Caco-2 (cell line): ENCODE measurements around the gene TUBAL3. TPM values are rescaled to one million over a fixed set of nuclear protein-coding genes. Genes with fewer than 3 reads are reported as not detected.

Source experiments
- BruUV-seq: library from RNA; stranded (reverse); fragments of 400-500 nt; replicated peaks from 2 replicates; lab custom pipeline; 2021; lab: Mats Ljungman, UMichigan
- CTCF ChIA-PET: fragments of 300-600 bp; sonication (Branson Sonifier 250); formaldehyde crosslinking; loops from one replicate; lab custom pipeline; 2022; ENCODE audit warnings: antibody characterized with exemption; lab: Charles Lee
- POLR2A ChIA-PET: fragments of 300-600 bp; sonication (Branson Sonifier 250); formaldehyde crosslinking; loops from one replicate; lab custom pipeline; 2022; ENCODE audit warnings: antibody characterized with exemption; lab: Charles Lee
- DNase-seq, 2 experiments: peaks; one replicate each; pipeline versions ENCODE4 v3.0.0 to v3.0.0-alpha.2; 2020 to 2022
- H3K27me3 ChIP-seq: replicated peaks from 2 replicates; pipeline ENCODE4 v1.6.0; 2011; ENCODE audit warnings: low read length; ENCODE audit not compliant: control insufficient read depth, insufficient read depth
- H3K36me3 ChIP-seq: 2 replicates; pipeline ENCODE4 v1.5.1; 2011; ENCODE audit warnings: low read length; ENCODE audit not compliant: control insufficient read depth, insufficient read depth
- H3K4me1 ChIP-seq: fragments of 250-450 bp; sonication (Bioruptor Pico); 2 replicates; pipeline ENCODE4 v1.5.1; 2020; ENCODE audit warnings: mild to moderate bottlenecking
- H3K4me3 ChIP-seq: 2 replicates; pipeline ENCODE4 v1.5.1; 2011; ENCODE audit warnings: low read depth, mild to moderate bottlenecking, control low read depth, low read length
- H3K9me3 ChIP-seq: fragments of 250-450 bp; sonication (Bioruptor Pico); 2 replicates; pipeline ENCODE4 v1.5.1; 2020; ENCODE audit warnings: mild to moderate bottlenecking, moderate library complexity
- H3K27ac Mint-ChIP-seq: one replicate; pipeline ENCODE4 v1.8.0; 2022; ENCODE audit warnings: mixed read lengths; ENCODE audit not compliant: unreplicated experiment
- H3K27me3 Mint-ChIP-seq: one replicate; pipeline ENCODE4 v1.8.0; 2022; ENCODE audit warnings: mixed read lengths; ENCODE audit not compliant: insufficient read depth, unreplicated experiment
- H3K36me3 Mint-ChIP-seq: one replicate; pipeline ENCODE4 v1.8.0; 2022; ENCODE audit warnings: mild to moderate bottlenecking, mixed read lengths; ENCODE audit not compliant: insufficient read depth, unreplicated experiment
- H3K4me1 Mint-ChIP-seq: one replicate; pipeline ENCODE4 v1.8.0; 2022; ENCODE audit warnings: low read depth, mixed read lengths; ENCODE audit not compliant: unreplicated experiment
- H3K4me3 Mint-ChIP-seq: one replicate; pipeline ENCODE4 v1.8.0; 2022; ENCODE audit warnings: mild to moderate bottlenecking, moderate library complexity, mixed read lengths; ENCODE audit not compliant: unreplicated experiment
- H3K9me3 Mint-ChIP-seq: one replicate; pipeline ENCODE4 v1.8.0; 2022; ENCODE audit warnings: mixed read lengths; ENCODE audit not compliant: unreplicated experiment
- intact Hi-C: fragments of 100-400 bp; cut with micrococcal nuclease; formaldehyde crosslinking; loops from one replicate; pipeline ENCODE4 v1.10.0; 2022; ENCODE audit not compliant: unreplicated experiment
- total RNA-seq: library from RNA; stranded (reverse); gene quantifications from 2 replicates; pipeline ENCODE4 v1.2.3, GENCODE V29; 2022
- TF ChIP-seq, protein P1 (sequence below), 2 experiments: fragments of 200-600 bp in 1 of 2; IDR thresholded peaks; 1 replicate in 1 of 2; 2 replicates in 1 of 2; pipeline versions ENCODE4 v1.5.1 to v1.8.0; 2011 to 2022; ENCODE audit warnings: antibody characterized with exemption in 1 of 2, control low read depth in 1 of 2, inconsistent platforms in 1 of 2, low read depth in 1 of 2, low read length in 1 of 2, mild to moderate bottlenecking in 1 of 2, moderate library complexity in 1 of 2; ENCODE audit not compliant: insufficient read depth in 1 of 2, severe bottlenecking in 1 of 2, unreplicated experiment in 1 of 2

TUBAL3 gene
- total RNA-seq, 1 experiment from 2014 or later, result 0.39 TPM

DNA sequence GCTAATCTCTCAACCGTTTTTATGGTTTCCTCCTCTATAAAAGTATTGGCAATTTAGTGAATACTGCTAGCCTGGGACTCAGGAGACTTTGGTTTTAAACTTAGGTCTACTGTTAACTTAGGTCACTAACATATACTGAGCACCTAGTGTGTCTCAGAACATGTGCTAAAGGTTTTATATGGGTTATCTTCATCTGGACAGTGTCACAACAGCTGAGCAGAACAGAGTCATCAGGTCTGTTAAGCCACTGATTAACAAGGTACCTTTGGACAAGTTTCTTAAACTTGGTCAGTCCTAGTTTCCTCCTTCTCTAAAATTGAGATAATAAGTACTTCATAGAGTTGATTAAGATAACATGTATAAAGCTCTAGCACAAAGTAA, 38.4 kb upstream of the TUBAL3 start:
- BruUV-seq, result no TSS peak
- H3K4me3 ChIP-seq, result no peak overlapping the region
- no peaks in the 10 kb centered on the region for H3K9me3 ChIP-seq
- Mint-ChIP-seq H3K27ac (no peak overlapping the region), H3K36me3 (peaks cover 26% of the 10 kb centered on the region), H3K27me3 (no peaks in the 10 kb centered on the region), H3K4me3 (no peak overlapping the region), H3K4me1 (peaks cover 6% of the 10 kb centered on the region), H3K9me3 (no peaks in the 10 kb centered on the region)
- ChIA-PET POLR2A (no interaction called here), CTCF (interaction anchor here (1.3 to 3.6 kb wide), 3 partner anchors 9 to 180 kb away, joined by 6 to 46 read pairs (median 6); no protein-coding TSS in a partner anchor)
- intact Hi-C loops, result loop anchor here (1.0 to 10.0 kb wide), 4 partner anchors 176 to 430 kb away; no protein-coding TSS in a partner anchor
- no peaks in the 10 kb centered on the region; the same call in 1 of the 2 replicates for H3K36me3 ChIP-seq
- peaks cover 6% of the 10 kb centered on the region for H3K4me1 ChIP-seq
- H3K27me3 ChIP-seq, result no peaks in the 10 kb centered on the region
- TF ChIP-seq, protein P1, sequence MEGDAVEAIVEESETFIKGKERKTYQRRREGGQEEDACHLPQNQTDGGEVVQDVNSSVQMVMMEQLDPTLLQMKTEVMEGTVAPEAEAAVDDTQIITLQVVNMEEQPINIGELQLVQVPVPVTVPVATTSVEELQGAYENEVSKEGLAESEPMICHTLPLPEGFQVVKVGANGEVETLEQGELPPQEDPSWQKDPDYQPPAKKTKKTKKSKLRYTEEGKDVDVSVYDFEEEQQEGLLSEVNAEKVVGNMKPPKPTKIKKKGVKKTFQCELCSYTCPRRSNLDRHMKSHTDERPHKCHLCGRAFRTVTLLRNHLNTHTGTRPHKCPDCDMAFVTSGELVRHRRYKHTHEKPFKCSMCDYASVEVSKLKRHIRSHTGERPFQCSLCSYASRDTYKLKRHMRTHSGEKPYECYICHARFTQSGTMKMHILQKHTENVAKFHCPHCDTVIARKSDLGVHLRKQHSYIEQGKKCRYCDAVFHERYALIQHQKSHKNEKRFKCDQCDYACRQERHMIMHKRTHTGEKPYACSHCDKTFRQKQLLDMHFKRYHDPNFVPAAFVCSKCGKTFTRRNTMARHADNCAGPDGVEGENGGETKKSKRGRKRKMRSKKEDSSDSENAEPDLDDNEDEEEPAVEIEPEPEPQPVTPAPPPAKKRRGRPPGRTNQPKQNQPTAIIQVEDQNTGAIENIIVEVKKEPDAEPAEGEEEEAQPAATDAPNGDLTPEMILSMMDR (IDR thresholded peaks at IDR 0.05; ENCODE audit: insufficient read depth in 1 of 2, low read depth in 1 of 2, low read length in 1 of 2, severe bottlenecking in 1 of 2, unreplicated experiment in 1 of 2), result no peak
- no peak for DNase-seq

- Mint-ChIP-seq H3K27ac (no peak overlapping the region), H3K4me3 (no peak overlapping the region), H3K36me3 (peaks cover 33% of the 10 kb centered on the region), H3K27me3 (no peaks in the 10 kb centered on the region), H3K9me3 (no peaks in the 10 kb centered on the region), H3K4me1 (peaks cover 6% of the 10 kb centered on the region)
- POLR2A ChIA-PET, result interaction anchor here (0.5 kb wide), 1 partner anchor 180 kb away, joined by 3 read pairs; no protein-coding TSS in a partner anchor
- Histone ChIP-seq H3K36me3 (no peaks in the 10 kb centered on the region; the same call in 1 of the 2 replicates), H3K9me3 (no peaks in the 10 kb centered on the region), H3K27me3 (no peaks in the 10 kb centered on the region), H3K4me1 (peaks cover 5% of the 10 kb centered on the region), H3K4me3 (no peak overlapping the region)
- TF ChIP-seq, protein P1 (IDR thresholded peaks at IDR 0.05; ENCODE audit: insufficient read depth in 1 of 2, low read depth in 1 of 2, low read length in 1 of 2, severe bottlenecking in 1 of 2, unreplicated experiment in 1 of 2), result peak; percentile 85 to 90
- CTCF ChIA-PET, result interaction anchor here (0.6 to 3.6 kb wide), 12 partner anchors 9 to 627 kb away, joined by 3 to 46 read pairs (median 5); no protein-coding TSS in a partner anchor
- no TSS peak for BruUV-seq
- intact Hi-C loops, result loop anchor here (1.0 to 10.0 kb wide), 4 partner anchors 177 to 431 kb away; no protein-coding TSS in a partner anchor
- DNase-seq, result peak in 1 of 2 experiments; percentile 73
Measured at GRCh38 chr10:5442065-5442989, 37.7 kb upstream of the TUBAL3 start.

DNA sequence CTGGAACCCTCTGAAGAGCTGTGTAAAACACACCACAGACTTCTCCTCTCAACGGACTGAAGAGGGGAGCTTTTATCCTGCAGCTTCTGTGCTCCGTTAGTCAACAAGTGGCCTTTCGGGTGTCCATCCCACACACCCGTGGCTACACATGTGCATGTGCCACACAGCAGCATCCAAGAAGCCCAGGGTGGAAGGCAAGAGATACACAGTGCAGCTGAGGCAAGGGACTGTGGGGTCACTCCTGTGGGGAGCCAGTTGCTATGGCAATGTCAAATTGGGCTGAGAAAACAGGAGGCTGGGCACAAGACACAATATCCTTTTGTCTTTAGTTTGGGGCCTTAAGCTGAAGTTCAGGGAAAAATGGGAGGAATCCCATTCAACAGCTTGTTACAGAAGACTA, 36.5 kb upstream of the TUBAL3 start:
- Histone ChIP-seq H3K36me3 (no peaks in the 10 kb centered on the region; the same call in 1 of the 2 replicates), H3K27me3 (no peaks in the 10 kb centered on the region), H3K9me3 (no peaks in the 10 kb centered on the region), H3K4me1 (peaks cover 3% of the 10 kb centered on the region), H3K4me3 (no peak overlapping the region)
- no peak overlapping the region for H3K4me3 Mint-ChIP-seq
- H3K27ac Mint-ChIP-seq, result no peak overlapping the region
- intact Hi-C loops, result loop anchor here (10.0 kb wide), 1 partner anchor 314 kb away; no protein-coding TSS in a partner anchor
- TF ChIP-seq, protein P1 (IDR thresholded peaks at IDR 0.05; ENCODE audit: insufficient read depth in 1 of 2, low read depth in 1 of 2, low read length in 1 of 2, severe bottlenecking in 1 of 2, unreplicated experiment in 1 of 2), result no peak
- no peaks in the 10 kb centered on the region for H3K27me3 Mint-ChIP-seq
- ChIA-PET CTCF (interaction anchor here (0.6 to 3.6 kb wide), 6 partner anchors 13 to 626 kb away, joined by 3 to 46 read pairs (median 4); no protein-coding TSS in a partner anchor), POLR2A (no interaction called here)
- peaks cover 27% of the 10 kb centered on the region for H3K36me3 Mint-ChIP-seq
- no peaks in the 10 kb centered on the region for H3K9me3 Mint-ChIP-seq
- H3K4me1 Mint-ChIP-seq, result peaks cover 6% of the 10 kb centered on the region
- no peak for DNase-seq
- no TSS peak for BruUV-seq
